B cell (primary cell): ENCODE measurements around the gene FBXO3.

Experiments used
- CTCF ChIP-seq: fragments of 200-600 bp; IDR thresholded peaks from one replicate; pipeline ENCODE4 v1.8.0; 2022; ENCODE audit warnings: antibody characterized with exemption, mild to moderate bottlenecking
- EZH2 ChIP-seq: IDR thresholded peaks from 2 replicates; pipeline ENCODE4 v1.6.1; 2012; ENCODE audit warnings: borderline replicate concordance, low read depth, mild to moderate bottlenecking, moderate library complexity, low read length; ENCODE audit not compliant: insufficient read depth, poor library complexity, severe bottlenecking

- no peak for TF ChIP-seq CTCF
- no peak for TF ChIP-seq EZH2
These were observed 64.9 kb downstream of the FBXO3 start for GRCh38 chr11:33709466-33709865.
